MG63 (cell line): ENCODE data around the gene PRAMEF8. TPM values are rescaled to one million over a fixed set of nuclear protein-coding genes. Genes with fewer than 3 reads are reported as not detected.
"Not testable (repeated sequence)": the region's sequence is repeated elsewhere in the genome, so short reads cannot be mapped to it uniquely, and the experiment has no call there.

Experiments used
- DNase-seq: peaks from one replicate; pipeline ENCODE4 v3.0.0-alpha.2; 2020
- H3K27me3 ChIP-seq: fragments of 250-450 bp; sonication (Bioruptor Pico); 2 replicates; pipeline ENCODE4 v1.5.1; 2020; ENCODE audit warnings: mild to moderate bottlenecking, moderate library complexity
- H3K36me3 ChIP-seq: fragments of 250-450 bp; sonication (Bioruptor Pico); 2 replicates; pipeline ENCODE4 v1.5.1; 2020; ENCODE audit warnings: mild to moderate bottlenecking, moderate library complexity
- H3K4me3 ChIP-seq: fragments of 250-450 bp; sonication (Bioruptor Pico); 2 replicates; pipeline ENCODE4 v1.5.1; 2020; ENCODE audit warnings: mild to moderate bottlenecking, moderate library complexity
- H3K9me3 ChIP-seq: fragments of 250-450 bp; sonication (Bioruptor Pico); 2 replicates; pipeline ENCODE4 v1.5.1; 2020; ENCODE audit warnings: mild to moderate bottlenecking, moderate library complexity
- total RNA-seq: library from RNA; depleted of rRNA; stranded (reverse); fragments of >200 nt; shearing (Covaris generic); gene quantifications from 2 replicates; pipeline ENCODE4 v1.2.3, GENCODE V29; 2014; ENCODE audit warnings: low replicate concordance; rRNA removed

Gene PRAMEF8
- not detected in 2 replicates for total RNA-seq

DNA sequence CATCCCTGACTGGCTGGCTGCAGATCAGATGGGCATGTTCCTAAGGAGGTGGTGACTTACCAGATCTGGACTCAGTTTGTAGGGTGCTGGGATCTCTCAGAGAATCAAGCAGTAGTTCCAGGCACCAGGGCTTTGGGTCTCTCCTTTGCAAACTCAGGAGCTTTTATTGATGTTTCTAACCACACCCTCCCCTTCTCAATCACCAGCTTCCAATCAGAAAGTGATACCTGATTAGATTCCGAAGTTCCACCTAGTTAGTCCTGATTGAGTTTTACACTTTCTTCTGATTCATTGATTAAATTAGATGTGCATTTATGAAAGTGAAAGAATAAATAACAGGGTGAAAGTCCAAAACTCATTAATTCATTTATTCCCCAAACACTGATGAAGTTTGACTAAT is at the start of gene PRAMEF8:
PRAMEF8 (minus strand) TSS at position 101 of the 400 bp plus-strand sequence. CDS start 1,046 bp downstream, outside the sequence.
- not testable (repeated sequence) for DNase-seq, H3K27me3 ChIP-seq, H3K36me3 ChIP-seq, H3K9me3 ChIP-seq, H3K4me3 ChIP-seq

DNA sequence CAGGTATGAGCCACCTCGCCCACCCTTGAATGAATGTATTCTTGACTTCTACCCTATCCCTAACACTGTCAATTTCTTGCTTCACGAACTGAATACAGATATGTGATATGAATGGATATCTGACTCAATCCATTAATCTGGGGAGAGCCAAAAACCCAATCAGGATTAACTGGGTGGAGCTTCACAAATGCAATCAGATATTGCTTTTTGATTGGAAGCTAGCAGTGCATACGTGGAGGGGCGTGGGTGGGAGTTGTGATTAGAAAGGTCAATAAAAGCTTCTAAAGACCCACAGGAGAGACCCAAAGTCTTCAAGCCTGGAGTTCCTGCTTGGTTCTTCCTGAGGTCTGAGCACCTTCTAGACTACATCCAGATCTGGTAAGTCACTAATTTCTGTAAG is 30.3 kb upstream of the PRAMEF8 start, which contains the start of gene PRAMEF15:
PRAMEF15 (plus strand) TSS at position 301 of the 400 bp plus-strand sequence. CDS start 2,827 bp downstream, outside the sequence.
- H3K36me3 ChIP-seq, H3K27me3 ChIP-seq, DNase-seq, H3K9me3 ChIP-seq, H3K4me3 ChIP-seq: not testable (repeated sequence)

DNA sequence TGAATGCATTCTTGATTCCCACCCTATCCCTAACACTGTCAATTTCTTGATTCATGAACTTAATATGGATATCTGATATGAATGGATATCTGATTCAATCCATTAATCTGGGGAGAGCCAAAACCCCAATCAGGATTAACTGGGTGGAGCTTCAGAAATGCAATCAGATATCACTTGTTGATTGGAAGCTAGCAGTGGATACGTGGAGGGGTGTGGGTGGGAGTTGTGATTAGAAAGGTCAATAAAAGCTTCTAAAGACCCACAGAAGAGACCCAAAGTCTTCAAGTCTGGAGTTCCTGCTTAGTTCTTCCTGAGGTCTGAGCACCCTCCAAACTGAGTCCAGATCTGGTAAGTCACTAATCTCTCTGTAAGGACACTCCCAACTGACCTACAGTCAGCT is 18.3 kb upstream of the PRAMEF8 start, which contains the start of gene PRAMEF33:
PRAMEF33 (plus strand) TSS at position 301 of the 400 bp plus-strand sequence. CDS start 2,416 bp downstream, outside the sequence.
- not testable (repeated sequence) for H3K27me3 ChIP-seq, H3K36me3 ChIP-seq, H3K9me3 ChIP-seq, H3K4me3 ChIP-seq, DNase-seq

DNA sequence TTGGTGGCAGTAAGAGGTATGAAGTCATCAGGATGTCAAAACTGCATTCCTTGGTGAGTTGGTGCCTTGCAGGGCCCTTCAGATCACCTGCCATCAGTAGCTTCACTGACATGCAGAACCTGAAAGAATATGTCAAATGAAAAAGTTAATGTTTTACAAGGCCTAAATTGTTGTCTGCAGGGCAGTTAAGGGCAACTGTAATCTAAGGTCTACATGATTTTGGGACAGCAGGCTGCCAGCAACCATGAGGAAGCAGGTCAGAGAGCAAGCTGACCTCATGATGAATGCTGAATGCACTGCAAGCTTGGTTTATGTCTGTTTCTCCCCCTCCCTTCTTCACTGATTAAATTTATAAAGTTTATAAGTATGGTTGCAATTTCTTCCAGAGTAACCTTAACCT is 17.3 kb upstream of the PRAMEF8 start:
- H3K9me3 ChIP-seq, H3K36me3 ChIP-seq, DNase-seq, H3K27me3 ChIP-seq, H3K4me3 ChIP-seq: not testable (repeated sequence)

DNA sequence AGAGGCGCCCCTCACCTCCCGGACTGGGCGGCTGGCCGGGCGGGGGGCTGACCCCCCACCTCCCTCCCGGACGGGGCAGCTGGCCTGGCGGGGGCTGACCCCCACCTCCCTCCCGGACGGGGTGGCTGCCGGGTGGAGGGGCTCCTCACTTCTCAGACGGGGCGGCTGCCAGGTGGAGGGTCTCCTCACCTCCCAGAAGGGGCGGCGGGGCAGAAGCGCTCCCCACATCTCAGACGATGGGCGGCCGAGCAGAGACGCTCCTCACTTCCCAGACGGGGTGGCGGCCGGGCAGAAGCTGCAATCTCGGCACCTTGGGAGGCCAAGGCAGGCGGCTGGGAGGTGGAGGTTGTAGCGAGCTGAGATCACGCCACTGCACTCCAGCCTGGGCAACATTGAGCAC is 13.8 kb upstream of the PRAMEF8 start:
- not testable (repeated sequence) for H3K9me3 ChIP-seq, H3K27me3 ChIP-seq, DNase-seq, H3K4me3 ChIP-seq, H3K36me3 ChIP-seq

DNA sequence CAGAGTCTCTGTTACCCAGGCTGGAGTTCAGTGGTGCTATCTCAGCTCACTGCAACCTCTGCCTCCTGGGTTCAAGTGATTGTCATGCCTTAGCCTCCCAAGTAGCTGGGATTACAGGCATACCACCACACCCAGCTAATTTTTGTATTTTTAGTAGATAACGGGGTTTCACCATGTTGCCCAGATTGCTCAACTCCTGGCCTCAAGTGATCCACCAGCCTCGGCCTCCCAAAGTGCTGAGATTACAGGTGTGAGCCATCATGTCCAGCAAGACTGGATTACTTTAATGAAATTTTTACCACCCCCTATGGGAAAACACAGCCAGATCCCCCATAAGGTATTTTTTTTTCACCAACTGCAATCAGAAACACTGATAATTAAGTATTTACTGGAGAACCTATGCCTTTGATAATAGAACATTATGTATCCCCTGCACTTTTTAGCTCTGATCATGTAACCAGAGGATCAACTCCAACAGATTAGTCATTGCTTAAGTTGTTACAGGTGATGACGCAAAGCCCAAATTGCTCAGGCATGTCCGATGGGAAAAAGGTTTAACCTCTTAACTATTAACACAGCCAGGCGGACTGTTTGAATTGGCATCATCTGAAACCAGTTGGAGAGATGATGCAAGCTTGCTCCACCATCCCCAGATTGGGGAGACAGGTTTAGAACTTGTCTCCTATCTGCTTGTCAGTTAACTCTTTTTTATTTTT is 12.4 kb upstream of the PRAMEF8 start:
- not testable (repeated sequence) for H3K27me3 ChIP-seq, H3K36me3 ChIP-seq, DNase-seq, H3K4me3 ChIP-seq, H3K9me3 ChIP-seq

DNA sequence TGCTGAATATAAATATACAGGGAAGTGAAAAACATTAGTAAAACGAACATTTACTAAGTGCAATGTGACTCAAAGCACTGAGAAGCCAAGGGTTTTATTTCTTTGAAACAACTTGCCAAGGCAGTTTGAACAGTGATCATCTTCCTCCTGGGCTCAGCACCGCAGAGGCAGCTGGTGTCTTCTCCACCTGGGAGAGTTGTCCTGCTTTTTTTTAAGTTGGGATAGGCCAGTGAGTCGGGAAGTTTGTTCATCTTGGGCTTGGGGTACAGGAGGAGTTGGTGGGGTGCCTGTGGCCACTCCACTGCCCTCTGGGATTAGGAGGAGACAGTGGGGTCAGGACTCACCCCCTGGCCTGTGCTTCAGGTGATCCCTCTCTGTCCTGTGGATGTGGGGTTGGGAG is 4.1 kb upstream of the PRAMEF8 start:
- H3K4me3 ChIP-seq, DNase-seq, H3K27me3 ChIP-seq, H3K9me3 ChIP-seq, H3K36me3 ChIP-seq: not testable (repeated sequence)

DNA sequence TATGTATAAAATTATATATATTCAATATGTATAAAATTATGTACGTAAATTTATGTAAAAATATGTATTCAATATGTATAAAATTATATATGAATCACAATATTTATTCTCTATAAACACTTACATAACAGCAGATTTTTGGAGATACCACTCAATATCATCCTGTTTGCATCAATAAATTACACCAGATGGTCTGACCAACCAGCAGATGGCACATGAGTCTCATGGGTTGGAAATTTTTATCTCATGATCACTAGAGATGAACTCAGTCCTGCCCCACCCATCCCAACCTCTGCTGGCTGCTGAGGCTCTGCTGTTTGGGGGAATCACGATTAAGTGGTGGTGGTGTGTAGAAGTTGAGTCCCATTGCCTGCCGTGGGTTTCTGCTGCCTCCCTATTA is 5.3 kb downstream of the PRAMEF8 start:
- not testable (repeated sequence) for H3K36me3 ChIP-seq, H3K4me3 ChIP-seq, H3K9me3 ChIP-seq, H3K27me3 ChIP-seq, DNase-seq

DNA sequence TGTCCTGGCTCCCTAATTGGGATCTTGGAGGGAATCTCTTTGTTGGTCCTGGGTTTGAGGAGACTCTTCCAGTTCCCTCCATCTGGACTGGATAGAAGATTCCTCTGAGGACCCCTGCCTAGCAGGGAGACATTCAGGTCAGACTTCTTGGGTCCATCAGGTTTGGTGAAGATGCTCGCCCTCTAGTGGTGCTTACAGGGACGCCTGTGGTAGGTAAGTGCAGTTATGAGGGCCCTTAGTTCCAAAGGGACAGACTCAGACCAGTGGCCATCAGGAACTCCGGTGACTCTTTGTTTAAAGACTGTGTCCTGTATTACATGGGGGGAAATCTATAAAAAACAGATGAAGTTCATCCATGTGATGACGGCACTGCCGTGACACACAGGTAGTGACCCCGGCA is 7.9 kb downstream of the PRAMEF8 start:
- H3K36me3 ChIP-seq, H3K4me3 ChIP-seq, H3K27me3 ChIP-seq, H3K9me3 ChIP-seq, DNase-seq: not testable (repeated sequence)

DNA sequence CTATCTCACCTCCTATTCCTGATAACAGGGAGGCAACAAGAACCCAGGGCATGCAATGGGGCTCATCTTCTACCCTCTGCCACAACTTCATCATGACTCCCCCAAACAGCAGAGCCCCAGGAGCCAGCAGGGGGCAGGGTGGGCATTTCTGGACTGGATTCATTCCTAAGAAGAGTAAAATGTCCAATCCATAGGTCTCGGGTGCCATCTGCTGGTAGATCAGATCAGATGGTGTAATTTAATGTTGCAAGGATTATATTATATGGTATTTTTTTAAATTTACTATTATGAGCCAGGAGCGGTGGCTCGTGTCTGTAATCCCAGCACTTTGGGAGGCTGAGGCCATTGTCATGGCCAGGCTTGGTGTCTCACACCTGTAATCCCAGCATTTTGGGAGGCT is 19.8 kb downstream of the PRAMEF8 start:
- not testable (repeated sequence) for H3K27me3 ChIP-seq, H3K9me3 ChIP-seq, DNase-seq, H3K36me3 ChIP-seq, H3K4me3 ChIP-seq

DNA sequence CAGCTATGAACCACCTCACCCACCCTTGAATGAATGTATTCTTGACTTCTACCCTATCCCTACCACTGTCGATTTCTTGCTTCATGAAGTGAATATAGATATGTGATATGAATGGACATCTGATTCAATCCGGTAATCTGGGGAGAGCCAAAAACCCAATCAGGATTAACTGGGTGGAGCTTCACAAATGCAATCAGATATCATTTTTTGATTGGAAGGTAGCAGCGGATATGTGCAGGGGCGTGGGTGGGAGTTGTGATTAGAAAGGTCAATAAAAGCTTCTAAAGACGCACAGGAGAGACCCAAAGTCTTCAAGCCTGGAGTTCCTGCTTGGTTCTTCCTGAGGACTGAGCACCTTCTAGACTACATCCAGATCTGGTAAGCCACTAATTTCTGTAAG is 31.0 kb downstream of the PRAMEF8 start, which contains the start of gene PRAMEF5:
PRAMEF5 (plus strand) TSS at position 301 of the 400 bp plus-strand sequence. CDS start 5,071 bp downstream, outside the sequence.
- not testable (repeated sequence) for DNase-seq, H3K4me3 ChIP-seq, H3K9me3 ChIP-seq, H3K36me3 ChIP-seq, H3K27me3 ChIP-seq

DNA sequence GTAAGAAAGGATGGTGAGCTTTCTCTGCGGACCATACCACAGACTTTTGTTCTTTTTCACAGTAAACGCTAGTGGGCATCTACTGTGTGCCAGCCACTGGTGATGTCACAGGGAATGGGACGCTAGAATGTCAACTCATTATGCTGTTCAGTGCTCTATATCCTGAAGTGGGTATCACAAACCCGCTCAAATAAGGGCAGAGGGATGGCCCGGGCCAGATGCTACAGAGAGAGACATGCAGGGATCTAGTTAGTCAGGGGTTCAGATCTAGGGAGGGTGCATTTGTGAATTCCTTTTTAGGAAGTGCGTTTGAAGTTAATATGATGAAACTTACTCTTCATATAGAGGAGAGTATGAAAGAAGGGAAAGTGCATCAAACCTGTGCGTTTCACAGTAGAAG is 37.8 kb downstream of the PRAMEF8 start:
- not testable (repeated sequence) for H3K9me3 ChIP-seq, H3K36me3 ChIP-seq, H3K4me3 ChIP-seq, H3K27me3 ChIP-seq, DNase-seq

DNA sequence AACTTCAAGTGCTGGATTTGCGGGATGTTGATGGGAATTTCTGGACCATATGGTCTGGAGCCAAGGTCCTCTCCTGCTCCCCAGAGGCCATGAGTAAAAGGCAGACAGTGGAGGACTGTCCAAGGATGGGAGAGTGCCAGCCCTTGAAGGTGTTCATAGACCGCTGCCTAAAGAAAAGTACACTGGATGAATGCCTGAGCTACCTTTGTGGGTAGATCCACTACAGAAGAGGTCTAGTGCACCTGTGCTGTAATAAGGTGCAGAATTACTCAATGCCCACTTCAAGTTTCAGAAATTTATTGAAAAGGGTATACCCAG is 38.4 kb downstream of the PRAMEF8 start:
- not testable (repeated sequence) for H3K4me3 ChIP-seq, DNase-seq, H3K9me3 ChIP-seq

DNA sequence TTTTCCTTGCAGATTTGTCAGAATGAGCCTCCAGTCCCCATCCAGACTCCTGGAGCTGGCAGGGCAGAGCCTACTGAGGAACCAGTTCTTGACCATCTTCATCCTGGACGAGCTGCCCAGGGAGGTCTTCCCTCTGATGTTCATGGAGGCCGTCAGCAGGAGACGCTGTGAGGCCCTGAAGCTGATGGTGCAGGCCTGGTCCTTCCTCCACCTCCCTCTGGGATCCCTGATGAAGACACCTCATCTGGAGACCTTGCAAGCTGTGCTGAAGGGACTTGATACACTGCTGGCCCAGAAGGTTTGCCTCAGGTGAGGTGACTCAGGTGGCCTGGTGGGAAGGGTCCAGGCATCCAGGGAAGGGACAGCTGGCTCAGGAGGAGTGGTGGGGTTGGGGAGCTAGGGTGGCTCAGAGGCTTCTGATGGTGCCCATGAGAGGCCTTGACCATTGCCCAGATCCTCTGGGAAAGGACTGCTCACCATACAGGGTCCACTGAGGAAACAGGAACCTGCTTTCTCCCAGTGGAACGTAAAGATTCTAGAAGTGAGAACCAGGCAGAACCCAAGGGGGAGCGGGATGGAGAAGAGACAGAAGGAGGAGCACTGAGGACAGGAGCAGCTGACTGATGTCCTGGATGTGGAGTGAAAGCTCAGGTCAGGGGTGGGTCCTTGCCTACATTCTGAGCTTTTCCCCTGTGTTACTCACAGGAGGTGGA is 38.9 kb downstream of the PRAMEF8 start:
- H3K36me3 ChIP-seq, H3K27me3 ChIP-seq, H3K9me3 ChIP-seq, H3K4me3 ChIP-seq, DNase-seq: not testable (repeated sequence)

More for the DNA sequence above, 38.4 kb downstream of the PRAMEF8 start:
- not testable (repeated sequence) for H3K36me3 ChIP-seq, H3K27me3 ChIP-seq

DNA sequence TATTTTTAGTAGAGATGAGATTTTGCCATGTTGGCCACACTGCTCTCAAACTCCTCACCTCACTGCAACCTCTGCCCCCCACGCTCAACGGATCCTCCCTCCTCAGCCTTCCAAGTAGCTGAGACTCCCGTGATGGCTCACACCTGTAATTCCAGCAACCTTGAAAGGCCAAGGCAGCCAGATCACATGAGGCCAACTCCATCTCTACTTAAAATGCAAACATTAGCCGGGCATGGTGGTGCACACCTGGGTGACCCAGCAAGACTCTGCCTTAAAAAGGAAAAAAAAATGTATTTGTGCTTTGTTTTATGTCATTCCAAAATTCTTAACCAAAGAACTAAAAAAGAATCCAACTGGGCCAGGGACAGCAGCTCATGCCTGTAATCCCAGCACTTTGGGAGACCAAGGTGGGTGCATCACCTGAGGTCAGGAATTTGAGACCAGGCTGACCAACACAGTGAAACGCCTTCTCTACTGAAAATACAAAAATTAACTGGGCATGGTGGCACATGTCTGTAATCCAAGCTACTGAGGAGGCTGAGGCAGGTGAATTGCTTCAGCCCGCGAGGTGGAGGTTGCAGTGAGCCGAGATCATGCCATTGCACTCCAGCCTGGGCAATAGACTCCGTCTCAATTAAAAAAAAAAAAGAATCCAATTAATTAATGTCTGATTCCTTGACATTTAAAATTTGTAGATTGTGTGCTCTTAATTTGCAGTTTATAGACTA is 41.2 kb downstream of the PRAMEF8 start:
- H3K27me3 ChIP-seq, H3K4me3 ChIP-seq, H3K36me3 ChIP-seq, DNase-seq, H3K9me3 ChIP-seq: not testable (repeated sequence)

DNA sequence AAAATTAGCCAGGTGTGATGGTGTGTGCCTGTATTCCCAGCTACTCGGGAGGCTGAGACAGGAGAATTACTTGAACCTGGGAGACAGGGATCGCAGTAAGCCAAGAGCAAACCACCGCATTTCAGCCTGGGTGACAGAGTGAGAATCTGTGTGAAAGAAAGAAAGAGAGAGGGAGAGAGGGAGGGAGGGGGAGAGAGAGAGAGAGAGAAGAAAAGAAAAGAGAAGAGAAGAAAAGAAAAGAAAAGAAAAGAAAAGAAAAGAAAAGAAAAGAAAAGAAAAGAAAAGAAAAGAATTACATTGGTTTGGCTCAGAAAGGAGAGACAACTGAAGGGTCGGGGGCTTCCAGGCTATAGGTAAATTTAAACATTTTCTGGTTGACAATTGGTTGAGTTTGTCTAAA is 45.3 kb downstream of the PRAMEF8 start:
- H3K36me3 ChIP-seq, H3K9me3 ChIP-seq, H3K27me3 ChIP-seq, DNase-seq, H3K4me3 ChIP-seq: not testable (repeated sequence)

DNA sequence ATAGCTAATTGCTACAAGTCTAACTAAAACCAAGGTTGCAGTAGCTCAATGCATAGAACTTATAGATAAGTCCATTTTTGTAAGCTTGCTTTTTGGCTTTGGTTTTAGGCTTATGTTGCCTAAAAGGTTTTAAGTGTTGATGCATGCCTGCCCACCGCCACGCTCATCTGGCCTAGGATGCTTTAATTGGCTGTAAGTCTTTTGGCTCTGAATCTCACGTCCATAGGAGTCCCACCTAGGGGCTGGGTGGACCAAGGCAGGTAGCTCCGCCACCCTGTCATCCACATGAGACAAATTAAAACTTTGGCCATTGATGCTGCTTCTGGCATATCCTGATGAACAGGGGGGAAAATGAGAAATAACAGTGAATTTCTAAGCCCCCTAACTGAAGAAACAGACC is 47.4 kb downstream of the PRAMEF8 start:
- DNase-seq, H3K4me3 ChIP-seq, H3K36me3 ChIP-seq, H3K9me3 ChIP-seq: not testable (repeated sequence)
- H3K27me3 ChIP-seq, result peaks cover 10% of the 10 kb centered on the region
